WTC11 (cell line): ENCODE results near the gene IL18R1. TPM values are rescaled to one million over a fixed set of nuclear protein-coding genes. Genes with fewer than 3 reads are reported as not detected.

Source experiments
- ATAC-seq: fragments of 200-7000 bp; cut with Tn5 transposase; 2 replicates; pipeline ENCODE4 v1.10.0; 2021; ENCODE audit warnings: mild to moderate bottlenecking, moderate library complexity
- CTCF ChIA-PET: fragments of 300-600 bp; sonication (Branson Sonifier 250); formaldehyde crosslinking; loops from one replicate; lab custom pipeline; 2021; ENCODE audit warnings: antibody characterized with exemption; lab: Charles Lee
- POLR2A ChIA-PET: fragments of 350-600 bp; sonication (Branson Sonifier 250); formaldehyde crosslinking; loops from one replicate; lab custom pipeline; 2021; ENCODE audit warnings: antibody characterized with exemption; lab: Charles Lee
- DNase-seq: peaks from one replicate; pipeline ENCODE4 v3.0.0; 2021; ENCODE audit warnings: low spot score
- H3K27ac Mint-ChIP-seq: 2 replicates; pipeline ENCODE4 v1.8.0; 2021; ENCODE audit warnings: mixed read lengths
- H3K27me3 Mint-ChIP-seq: 2 replicates; pipeline ENCODE4 v1.8.0; 2021; ENCODE audit warnings: low read depth, mild to moderate bottlenecking, moderate library complexity, mixed read lengths
- H3K36me3 Mint-ChIP-seq: 2 replicates; pipeline ENCODE4 v1.8.0; 2021; ENCODE audit warnings: mixed read lengths
- H3K4me1 Mint-ChIP-seq: 2 replicates; pipeline ENCODE4 v1.8.0; 2022; ENCODE audit warnings: mixed read lengths
- H3K4me3 Mint-ChIP-seq: 2 replicates; pipeline ENCODE4 v1.8.0; 2021; ENCODE audit warnings: mild to moderate bottlenecking, moderate library complexity, mixed read lengths
- H3K9me3 Mint-ChIP-seq: 2 replicates; pipeline ENCODE4 v1.8.0; 2021; ENCODE audit warnings: mixed read lengths
- ATF1 ChIP-seq: sonication (generic); formaldehyde crosslinking; IDR thresholded peaks from 2 replicates; pipeline ENCODE4 v1.8.1; 2023; ENCODE audit warnings: mild to moderate bottlenecking, moderate library complexity, missing genetic modification reagents
- ESRRA ChIP-seq: sonication (generic); formaldehyde crosslinking; IDR thresholded peaks from 2 replicates; pipeline ENCODE4 v1.8.1; 2022; ENCODE audit warnings: mild to moderate bottlenecking, missing genetic modification reagents, borderline replicate concordance
- ETV6 ChIP-seq: sonication (generic); formaldehyde crosslinking; IDR thresholded peaks from 2 replicates; pipeline ENCODE4 v1.8.1; 2022; ENCODE audit warnings: mild to moderate bottlenecking, missing genetic modification reagents
- FOXK1 ChIP-seq: sonication (generic); formaldehyde crosslinking; IDR thresholded peaks from 2 replicates; pipeline ENCODE4 v1.8.0; 2022; ENCODE audit warnings: mild to moderate bottlenecking, moderate library complexity, missing genetic modification reagents
- KAT7 ChIP-seq: sonication (generic); formaldehyde crosslinking; IDR thresholded peaks from 2 replicates; pipeline ENCODE4 v1.8.1; 2023; ENCODE audit warnings: missing genetic modification reagents, mild to moderate bottlenecking, borderline replicate concordance
- MXD4 ChIP-seq: fragments of 250-450 bp; sonication (Bioruptor Pico); IDR thresholded peaks from 2 replicates; pipeline ENCODE4 v1.8.0; 2021; ENCODE audit warnings: mild to moderate bottlenecking, moderate library complexity, borderline replicate concordance
- NFATC4 ChIP-seq: fragments of 250-450 bp; sonication (Bioruptor Pico); IDR thresholded peaks from 2 replicates; pipeline ENCODE4 v1.9.0; 2021; ENCODE audit warnings: mild to moderate bottlenecking
- NFYB ChIP-seq: sonication (generic); formaldehyde crosslinking; conservative IDR thresholded peaks from 2 replicates; pipeline ENCODE4 v1.8.0; 2022; ENCODE audit warnings: low read depth, missing genetic modification reagents
- SOX15 ChIP-seq: fragments of 250-450 bp; sonication (Bioruptor Pico); IDR thresholded peaks from 2 replicates; pipeline ENCODE4 v1.9.0; 2021; ENCODE audit warnings: mild to moderate bottlenecking
- SP1 ChIP-seq: sonication (generic); formaldehyde crosslinking; conservative IDR thresholded peaks from 2 replicates; pipeline ENCODE4 v1.8.1; 2022; ENCODE audit warnings: missing genetic modification reagents
- TP53 ChIP-seq: sonication (generic); formaldehyde crosslinking; IDR thresholded peaks from 2 replicates; pipeline ENCODE4 v1.8.1; 2023; ENCODE audit warnings: mild to moderate bottlenecking, missing genetic modification reagents
- ZNF138 ChIP-seq: sonication (generic); formaldehyde crosslinking; conservative IDR thresholded peaks from 2 replicates; pipeline ENCODE4 v1.8.1; 2022; ENCODE audit warnings: mild to moderate bottlenecking, moderate library complexity, missing genetic modification reagents
- ZNF416 ChIP-seq: fragments of 250-450 bp; sonication (Bioruptor Pico); IDR thresholded peaks from 2 replicates; pipeline ENCODE4 v1.9.0; 2021; ENCODE audit warnings: mild to moderate bottlenecking, inconsistent platforms
- total RNA-seq: library from RNA; stranded (reverse); gene quantifications from 3 replicates; pipeline ENCODE4 v1.2.3, GENCODE V29; 2021
- TF ChIP-seq, protein P1 (sequence below): fragments of 250-450 bp; sonication (Bioruptor Pico); IDR thresholded peaks from 2 replicates; pipeline ENCODE4 v1.9.0; 2021; ENCODE audit warnings: mild to moderate bottlenecking
- TF ChIP-seq, protein P2 (sequence below): sonication (generic); formaldehyde crosslinking; IDR thresholded peaks from 2 replicates; pipeline ENCODE4 v1.8.0; 2023; ENCODE audit warnings: missing genetic modification reagents
- TF ChIP-seq, protein P3 (sequence below): sonication (generic); formaldehyde crosslinking; IDR thresholded peaks from 2 replicates; pipeline ENCODE4 v1.8.0; 2023; ENCODE audit warnings: mild to moderate bottlenecking, missing genetic modification reagents
- TF ChIP-seq, protein P4 (sequence below): fragments of 250-450 bp; sonication (Bioruptor Pico); IDR thresholded peaks from 2 replicates; pipeline ENCODE4 v2.1.2; 2022; ENCODE audit warnings: mild to moderate bottlenecking, moderate library complexity
- TF ChIP-seq, protein P5 (sequence below): fragments of 200-600 bp; IDR thresholded peaks from 2 replicates; pipeline ENCODE4 v1.8.0; 2022; ENCODE audit warnings: antibody characterized with exemption
- TF ChIP-seq, protein P6 (sequence below): sonication (generic); formaldehyde crosslinking; IDR thresholded peaks from 2 replicates; pipeline ENCODE4 v1.8.0; 2022; ENCODE audit warnings: mild to moderate bottlenecking, missing genetic modification reagents
- TF ChIP-seq, protein P7 (sequence below): sonication (generic); formaldehyde crosslinking; IDR thresholded peaks from 2 replicates; pipeline ENCODE4 v1.8.0; 2022; ENCODE audit warnings: mild to moderate bottlenecking, missing genetic modification reagents

The IL18R1 gene
- total RNA-seq, 1 experiment from 2014 or later = not detected

DNA sequence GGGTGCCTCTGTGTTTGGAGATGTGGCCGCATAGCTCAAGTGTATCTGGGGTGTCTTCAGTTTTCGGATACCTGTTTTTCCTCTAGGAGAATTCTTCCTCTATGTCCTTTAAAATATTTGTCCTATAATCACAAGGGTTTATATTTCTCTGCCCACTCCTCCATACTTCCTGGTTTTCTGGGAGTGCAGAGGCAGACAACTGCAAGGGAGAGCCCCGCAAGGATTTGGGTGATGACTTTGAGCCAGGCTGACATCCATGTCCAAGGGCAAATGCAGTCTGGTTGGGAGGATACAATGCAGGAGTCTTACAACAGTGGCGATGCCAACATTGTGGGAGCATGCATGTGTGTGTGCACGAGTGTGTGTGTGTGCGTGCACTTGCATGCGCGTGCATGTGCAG lies 42.1 kb upstream of the IL18R1 start (continued):
- TF ChIP-seq, protein P1, sequence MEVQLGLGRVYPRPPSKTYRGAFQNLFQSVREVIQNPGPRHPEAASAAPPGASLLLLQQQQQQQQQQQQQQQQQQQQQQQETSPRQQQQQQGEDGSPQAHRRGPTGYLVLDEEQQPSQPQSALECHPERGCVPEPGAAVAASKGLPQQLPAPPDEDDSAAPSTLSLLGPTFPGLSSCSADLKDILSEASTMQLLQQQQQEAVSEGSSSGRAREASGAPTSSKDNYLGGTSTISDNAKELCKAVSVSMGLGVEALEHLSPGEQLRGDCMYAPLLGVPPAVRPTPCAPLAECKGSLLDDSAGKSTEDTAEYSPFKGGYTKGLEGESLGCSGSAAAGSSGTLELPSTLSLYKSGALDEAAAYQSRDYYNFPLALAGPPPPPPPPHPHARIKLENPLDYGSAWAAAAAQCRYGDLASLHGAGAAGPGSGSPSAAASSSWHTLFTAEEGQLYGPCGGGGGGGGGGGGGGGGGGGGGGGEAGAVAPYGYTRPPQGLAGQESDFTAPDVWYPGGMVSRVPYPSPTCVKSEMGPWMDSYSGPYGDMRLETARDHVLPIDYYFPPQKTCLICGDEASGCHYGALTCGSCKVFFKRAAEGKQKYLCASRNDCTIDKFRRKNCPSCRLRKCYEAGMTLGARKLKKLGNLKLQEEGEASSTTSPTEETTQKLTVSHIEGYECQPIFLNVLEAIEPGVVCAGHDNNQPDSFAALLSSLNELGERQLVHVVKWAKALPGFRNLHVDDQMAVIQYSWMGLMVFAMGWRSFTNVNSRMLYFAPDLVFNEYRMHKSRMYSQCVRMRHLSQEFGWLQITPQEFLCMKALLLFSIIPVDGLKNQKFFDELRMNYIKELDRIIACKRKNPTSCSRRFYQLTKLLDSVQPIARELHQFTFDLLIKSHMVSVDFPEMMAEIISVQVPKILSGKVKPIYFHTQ = no peak
- TF ChIP-seq ESRRA (CRISPR knock-in tag) = no peak
- no peak for TF ChIP-seq SOX15 (CRISPR knock-in tag)
- TF ChIP-seq, protein P2, sequence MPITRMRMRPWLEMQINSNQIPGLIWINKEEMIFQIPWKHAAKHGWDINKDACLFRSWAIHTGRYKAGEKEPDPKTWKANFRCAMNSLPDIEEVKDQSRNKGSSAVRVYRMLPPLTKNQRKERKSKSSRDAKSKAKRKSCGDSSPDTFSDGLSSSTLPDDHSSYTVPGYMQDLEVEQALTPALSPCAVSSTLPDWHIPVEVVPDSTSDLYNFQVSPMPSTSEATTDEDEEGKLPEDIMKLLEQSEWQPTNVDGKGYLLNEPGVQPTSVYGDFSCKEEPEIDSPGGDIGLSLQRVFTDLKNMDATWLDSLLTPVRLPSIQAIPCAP (CRISPR knock-in tag) = no peak

DNA sequence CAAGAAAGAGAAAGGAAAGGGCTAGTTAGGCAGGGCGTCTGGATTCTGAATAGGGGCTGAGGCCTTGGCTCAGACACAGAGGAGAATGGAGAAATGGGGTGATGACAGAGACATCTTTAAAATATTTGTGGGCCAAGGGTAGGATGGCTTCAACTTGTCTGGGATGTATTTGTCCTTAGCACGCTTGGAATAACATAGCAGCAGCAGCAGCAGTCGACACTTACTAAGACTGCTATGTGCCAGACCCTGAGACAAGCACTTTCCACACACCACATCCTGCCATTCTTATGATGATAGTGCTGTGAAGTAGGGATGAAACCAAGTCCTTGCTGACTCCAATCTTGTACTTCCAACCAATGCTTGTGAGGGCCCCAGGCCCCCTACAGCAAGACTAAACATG lies 41.6 kb upstream of the IL18R1 start:
- ChIA-PET CTCF (no interaction called here), POLR2A (no interaction called here)
- Mint-ChIP-seq H3K4me3 (no peak overlapping the region), H3K27ac (no peak overlapping the region), H3K36me3 (peaks cover 3% of the 10 kb centered on the region), H3K27me3 (no peaks in the 10 kb centered on the region), H3K9me3 (peaks cover 36% of the 10 kb centered on the region), H3K4me1 (no peaks in the 10 kb centered on the region)
- DNase-seq (no peak), ATAC-seq (no peak)
- TF ChIP-seq, protein P3, sequence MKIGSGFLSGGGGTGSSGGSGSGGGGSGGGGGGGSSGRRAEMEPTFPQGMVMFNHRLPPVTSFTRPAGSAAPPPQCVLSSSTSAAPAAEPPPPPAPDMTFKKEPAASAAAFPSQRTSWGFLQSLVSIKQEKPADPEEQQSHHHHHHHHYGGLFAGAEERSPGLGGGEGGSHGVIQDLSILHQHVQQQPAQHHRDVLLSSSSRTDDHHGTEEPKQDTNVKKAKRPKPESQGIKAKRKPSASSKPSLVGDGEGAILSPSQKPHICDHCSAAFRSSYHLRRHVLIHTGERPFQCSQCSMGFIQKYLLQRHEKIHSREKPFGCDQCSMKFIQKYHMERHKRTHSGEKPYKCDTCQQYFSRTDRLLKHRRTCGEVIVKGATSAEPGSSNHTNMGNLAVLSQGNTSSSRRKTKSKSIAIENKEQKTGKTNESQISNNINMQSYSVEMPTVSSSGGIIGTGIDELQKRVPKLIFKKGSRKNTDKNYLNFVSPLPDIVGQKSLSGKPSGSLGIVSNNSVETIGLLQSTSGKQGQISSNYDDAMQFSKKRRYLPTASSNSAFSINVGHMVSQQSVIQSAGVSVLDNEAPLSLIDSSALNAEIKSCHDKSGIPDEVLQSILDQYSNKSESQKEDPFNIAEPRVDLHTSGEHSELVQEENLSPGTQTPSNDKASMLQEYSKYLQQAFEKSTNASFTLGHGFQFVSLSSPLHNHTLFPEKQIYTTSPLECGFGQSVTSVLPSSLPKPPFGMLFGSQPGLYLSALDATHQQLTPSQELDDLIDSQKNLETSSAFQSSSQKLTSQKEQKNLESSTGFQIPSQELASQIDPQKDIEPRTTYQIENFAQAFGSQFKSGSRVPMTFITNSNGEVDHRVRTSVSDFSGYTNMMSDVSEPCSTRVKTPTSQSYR (CRISPR knock-in tag) = no peak
- TF ChIP-seq MXD4 = no peak
- TF ChIP-seq FOXK1 (CRISPR knock-in tag) = no peak
- TF ChIP-seq, protein P4, sequence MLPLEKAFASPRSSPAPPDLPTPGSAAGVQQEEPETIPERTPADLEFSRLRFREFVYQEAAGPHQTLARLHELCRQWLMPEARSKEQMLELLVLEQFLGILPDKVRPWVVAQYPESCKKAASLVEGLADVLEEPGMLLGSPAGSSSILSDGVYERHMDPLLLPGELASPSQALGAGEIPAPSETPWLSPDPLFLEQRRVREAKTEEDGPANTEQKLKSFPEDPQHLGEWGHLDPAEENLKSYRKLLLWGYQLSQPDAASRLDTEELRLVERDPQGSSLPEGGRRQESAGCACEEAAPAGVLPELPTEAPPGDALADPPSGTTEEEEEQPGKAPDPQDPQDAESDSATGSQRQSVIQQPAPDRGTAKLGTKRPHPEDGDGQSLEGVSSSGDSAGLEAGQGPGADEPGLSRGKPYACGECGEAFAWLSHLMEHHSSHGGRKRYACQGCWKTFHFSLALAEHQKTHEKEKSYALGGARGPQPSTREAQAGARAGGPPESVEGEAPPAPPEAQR = no peak
- no peak for TF ChIP-seq NFATC4 (CRISPR knock-in tag)
- TF ChIP-seq, protein P5, sequence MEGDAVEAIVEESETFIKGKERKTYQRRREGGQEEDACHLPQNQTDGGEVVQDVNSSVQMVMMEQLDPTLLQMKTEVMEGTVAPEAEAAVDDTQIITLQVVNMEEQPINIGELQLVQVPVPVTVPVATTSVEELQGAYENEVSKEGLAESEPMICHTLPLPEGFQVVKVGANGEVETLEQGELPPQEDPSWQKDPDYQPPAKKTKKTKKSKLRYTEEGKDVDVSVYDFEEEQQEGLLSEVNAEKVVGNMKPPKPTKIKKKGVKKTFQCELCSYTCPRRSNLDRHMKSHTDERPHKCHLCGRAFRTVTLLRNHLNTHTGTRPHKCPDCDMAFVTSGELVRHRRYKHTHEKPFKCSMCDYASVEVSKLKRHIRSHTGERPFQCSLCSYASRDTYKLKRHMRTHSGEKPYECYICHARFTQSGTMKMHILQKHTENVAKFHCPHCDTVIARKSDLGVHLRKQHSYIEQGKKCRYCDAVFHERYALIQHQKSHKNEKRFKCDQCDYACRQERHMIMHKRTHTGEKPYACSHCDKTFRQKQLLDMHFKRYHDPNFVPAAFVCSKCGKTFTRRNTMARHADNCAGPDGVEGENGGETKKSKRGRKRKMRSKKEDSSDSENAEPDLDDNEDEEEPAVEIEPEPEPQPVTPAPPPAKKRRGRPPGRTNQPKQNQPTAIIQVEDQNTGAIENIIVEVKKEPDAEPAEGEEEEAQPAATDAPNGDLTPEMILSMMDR = no peak
- TF ChIP-seq, protein P6, sequence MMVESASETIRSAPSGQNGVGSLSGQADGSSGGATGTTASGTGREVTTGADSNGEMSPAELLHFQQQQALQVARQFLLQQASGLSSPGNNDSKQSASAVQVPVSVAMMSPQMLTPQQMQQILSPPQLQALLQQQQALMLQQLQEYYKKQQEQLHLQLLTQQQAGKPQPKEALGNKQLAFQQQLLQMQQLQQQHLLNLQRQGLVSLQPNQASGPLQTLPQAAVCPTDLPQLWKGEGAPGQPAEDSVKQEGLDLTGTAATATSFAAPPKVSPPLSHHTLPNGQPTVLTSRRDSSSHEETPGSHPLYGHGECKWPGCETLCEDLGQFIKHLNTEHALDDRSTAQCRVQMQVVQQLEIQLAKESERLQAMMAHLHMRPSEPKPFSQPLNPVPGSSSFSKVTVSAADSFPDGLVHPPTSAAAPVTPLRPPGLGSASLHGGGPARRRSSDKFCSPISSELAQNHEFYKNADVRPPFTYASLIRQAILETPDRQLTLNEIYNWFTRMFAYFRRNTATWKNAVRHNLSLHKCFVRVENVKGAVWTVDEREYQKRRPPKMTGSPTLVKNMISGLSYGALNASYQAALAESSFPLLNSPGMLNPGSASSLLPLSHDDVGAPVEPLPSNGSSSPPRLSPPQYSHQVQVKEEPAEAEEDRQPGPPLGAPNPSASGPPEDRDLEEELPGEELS (CRISPR knock-in tag) = no peak
- no peak for TF ChIP-seq ZNF416
- TF ChIP-seq, protein P7, sequence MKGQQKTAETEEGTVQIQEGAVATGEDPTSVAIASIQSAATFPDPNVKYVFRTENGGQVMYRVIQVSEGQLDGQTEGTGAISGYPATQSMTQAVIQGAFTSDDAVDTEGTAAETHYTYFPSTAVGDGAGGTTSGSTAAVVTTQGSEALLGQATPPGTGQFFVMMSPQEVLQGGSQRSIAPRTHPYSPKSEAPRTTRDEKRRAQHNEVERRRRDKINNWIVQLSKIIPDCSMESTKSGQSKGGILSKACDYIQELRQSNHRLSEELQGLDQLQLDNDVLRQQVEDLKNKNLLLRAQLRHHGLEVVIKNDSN (CRISPR knock-in tag) = no peak
- no peak for TF ChIP-seq NFYB (CRISPR knock-in tag)
- no peak for TF ChIP-seq TP53 (CRISPR knock-in tag)
- TF ChIP-seq ATF1 = no peak
- no peak for TF ChIP-seq KAT7 (CRISPR knock-in tag)
- TF ChIP-seq SP1 (CRISPR knock-in tag) = no peak
- TF ChIP-seq ZNF138 (CRISPR knock-in tag) = no peak
- no peak for TF ChIP-seq ETV6
